SW 1271 (cell line): ENCODE measurements around the gene PRR35.

ENCODE experiments used
- DNase-seq, 2 experiments: peaks; one replicate each; lab custom pipeline; 2025; lab: John Stamatoyannopoulos, UW

The PRR35 gene

DNA sequence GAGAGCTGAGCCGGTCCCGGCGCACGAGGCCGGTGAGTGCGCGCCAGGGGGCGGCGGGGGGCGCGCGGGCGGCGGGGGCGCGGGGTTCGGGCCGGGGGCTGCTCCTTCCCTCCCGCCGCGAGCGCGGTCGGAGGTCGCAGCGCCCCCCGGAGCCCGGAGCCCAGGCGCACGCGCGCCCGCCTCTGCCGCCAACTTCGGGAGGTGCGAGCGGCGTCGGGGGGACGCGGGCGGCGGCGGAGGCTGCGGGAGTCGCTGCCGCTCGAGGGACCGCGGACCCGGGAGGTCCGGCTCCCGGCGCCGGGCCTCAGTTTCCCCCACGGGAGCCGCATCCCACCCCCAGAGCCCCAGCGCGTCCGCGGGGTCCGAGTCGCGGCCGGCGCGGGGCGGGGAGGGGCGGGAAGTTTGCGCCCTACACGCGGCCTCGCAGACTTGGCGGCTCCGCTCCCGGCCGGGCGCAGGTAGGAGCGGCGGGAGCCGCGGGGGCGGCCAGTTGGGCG is at the start of gene PRR35:
Gene PRR35, plus strand, starts transcription at position 191 of the 497 bp plus-strand sequence. CDS start 2,901 bp downstream, outside the sequence.
- no peak for DNase-seq

DNA sequence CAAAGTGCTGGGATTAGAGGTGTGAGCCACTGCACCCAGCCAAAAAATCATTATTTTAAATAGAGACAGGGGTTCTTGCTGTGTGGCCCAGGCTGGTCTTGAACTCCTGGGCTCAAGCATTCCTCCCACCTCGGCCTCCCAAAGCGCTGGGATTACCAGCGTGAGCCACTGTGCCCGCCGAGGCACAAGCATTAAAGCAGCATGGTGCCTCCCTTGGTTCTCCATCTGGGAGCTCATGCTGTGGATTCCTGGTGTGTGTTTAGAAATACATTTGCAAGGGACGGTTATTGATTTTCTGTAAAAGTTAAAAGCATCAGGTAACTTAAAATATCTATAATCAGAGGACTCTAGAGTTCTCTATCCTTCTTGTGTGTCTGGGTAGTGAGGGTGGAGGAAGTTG is 47.4 kb upstream of the PRR35 start:
- DNase-seq, result no peak

DNA sequence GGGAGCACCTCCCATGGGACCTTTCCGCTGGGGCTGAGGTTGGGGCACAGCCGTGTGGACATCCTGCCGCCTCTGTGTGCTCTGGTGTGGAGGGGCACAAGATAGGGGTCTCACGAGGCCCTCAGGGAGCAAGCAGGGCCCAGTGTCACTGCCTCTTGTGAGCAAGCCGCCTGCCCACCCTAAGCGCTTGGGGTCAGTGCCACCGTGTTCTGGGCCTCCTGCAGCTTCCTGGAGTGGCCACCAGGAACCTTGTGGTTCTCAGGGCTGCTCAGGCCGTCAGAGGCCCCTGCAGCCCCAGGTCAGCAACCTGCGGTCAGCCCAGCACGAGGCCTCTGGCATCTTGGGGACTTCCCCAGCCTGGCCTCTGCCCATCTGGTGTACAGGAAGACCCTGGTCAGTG is 46.2 kb upstream of the PRR35 start:
- DNase-seq, result no peak

DNA sequence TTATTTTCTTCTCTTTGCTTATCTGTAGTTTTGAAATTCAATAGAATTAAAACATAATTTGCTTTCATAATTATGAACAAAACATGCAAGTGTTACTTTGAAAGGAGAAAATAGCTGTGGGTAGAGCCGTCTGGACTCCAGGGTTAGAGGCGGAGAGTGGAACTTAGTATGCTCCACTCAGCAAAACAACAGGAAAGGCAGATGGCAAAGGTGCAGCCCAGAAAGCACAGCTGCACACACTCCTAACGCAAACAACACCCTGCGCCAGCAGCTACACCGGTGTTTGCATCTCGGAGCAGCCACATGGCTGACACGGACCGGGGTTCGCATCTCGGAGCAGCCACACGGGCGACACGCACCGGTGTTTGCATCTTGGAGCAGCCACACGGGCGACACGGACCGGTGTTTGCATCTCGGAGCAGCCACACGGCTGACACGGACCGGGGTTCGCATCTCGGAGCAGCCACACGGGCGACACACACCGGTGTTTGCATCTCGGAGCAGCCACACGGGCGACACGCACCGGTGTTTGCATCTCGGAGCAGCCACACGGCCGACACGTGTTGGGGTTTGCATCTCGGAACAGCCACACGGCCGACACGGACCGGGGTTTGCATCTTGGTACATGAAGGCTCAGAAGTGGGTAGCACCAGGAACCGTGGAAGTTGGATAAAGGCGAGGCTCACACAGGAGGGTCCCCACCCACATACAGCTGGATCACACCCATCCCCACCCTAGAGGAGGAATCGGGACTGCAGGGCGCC is 44.8 kb upstream of the PRR35 start:
- no peak for DNase-seq

DNA sequence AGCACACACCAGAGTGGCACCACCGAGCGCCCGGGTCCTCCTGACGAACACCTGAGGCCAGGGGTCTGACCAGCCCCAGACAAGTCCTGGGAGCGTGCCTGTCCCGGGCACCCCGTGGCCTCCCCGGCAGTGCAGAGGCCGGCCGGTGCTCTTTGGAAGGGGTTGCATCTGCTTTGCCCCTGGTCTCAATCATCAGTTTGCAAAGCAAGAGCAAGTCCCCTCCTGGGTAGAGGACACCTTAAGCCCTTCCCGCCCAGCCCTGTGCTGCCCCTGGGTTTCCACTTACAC is 44.3 kb upstream of the PRR35 start:
- DNase-seq, result no peak

DNA sequence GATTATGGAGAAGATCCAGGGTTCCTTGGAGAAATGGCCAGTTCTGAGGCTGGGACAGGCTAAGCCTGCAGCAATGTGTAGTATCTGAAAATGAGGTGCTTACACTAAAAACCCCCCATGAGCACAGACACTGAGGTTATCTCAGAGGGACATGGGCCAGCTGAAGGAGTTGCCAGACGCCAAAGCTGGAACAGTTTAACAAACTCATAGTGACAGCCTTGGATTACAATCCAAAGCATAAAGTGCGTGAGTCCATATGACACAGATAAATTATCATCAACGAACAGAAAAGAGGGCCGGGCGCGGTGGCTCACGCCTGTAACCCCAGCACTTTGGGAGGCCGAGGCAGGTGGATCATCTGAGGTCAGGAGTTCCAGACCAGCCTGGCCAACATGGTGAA is 43.9 kb upstream of the PRR35 start:
- no peak for DNase-seq

DNA sequence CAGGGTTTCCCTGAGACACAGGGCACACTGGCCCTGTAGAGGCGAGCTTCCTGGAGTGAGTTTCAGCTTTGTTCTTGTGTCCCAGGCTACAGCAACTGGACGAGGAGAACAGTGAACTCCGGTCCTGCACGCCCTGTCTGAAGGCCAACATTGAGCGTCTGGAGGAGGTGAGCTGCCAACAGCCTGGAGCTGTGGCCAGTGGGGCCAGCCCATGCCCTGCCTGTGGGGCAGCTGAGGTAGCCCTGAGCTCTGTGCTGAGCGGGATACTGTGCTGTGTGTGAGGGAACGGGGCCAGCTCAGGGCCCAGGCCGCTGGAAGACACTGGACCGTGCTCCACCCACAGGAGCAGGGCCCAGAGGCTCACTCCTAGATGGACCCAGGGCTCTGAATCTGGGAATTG is 41.3 kb upstream of the PRR35 start:
- no peak for DNase-seq

DNA sequence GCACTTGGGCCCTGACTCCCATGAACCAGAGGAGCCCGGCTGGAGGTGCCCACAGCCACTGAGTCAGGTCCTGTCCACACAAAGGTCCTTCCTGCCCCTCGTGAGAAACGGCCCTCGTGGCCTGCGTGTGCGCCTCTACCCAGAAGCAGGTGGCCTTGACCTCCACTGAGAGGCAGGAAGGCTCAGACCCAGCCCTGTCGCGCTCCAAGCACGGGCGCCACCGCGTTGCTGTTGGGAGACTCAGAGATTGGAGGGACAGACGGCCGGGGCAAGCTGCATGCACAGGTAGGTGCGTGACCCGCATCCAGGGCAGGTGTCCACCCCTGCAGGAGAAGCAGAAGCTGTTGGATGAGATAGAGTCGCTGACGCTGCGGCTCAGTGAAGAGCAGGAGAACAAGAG is 40.8 kb upstream of the PRR35 start:
- DNase-seq, result no peak

DNA sequence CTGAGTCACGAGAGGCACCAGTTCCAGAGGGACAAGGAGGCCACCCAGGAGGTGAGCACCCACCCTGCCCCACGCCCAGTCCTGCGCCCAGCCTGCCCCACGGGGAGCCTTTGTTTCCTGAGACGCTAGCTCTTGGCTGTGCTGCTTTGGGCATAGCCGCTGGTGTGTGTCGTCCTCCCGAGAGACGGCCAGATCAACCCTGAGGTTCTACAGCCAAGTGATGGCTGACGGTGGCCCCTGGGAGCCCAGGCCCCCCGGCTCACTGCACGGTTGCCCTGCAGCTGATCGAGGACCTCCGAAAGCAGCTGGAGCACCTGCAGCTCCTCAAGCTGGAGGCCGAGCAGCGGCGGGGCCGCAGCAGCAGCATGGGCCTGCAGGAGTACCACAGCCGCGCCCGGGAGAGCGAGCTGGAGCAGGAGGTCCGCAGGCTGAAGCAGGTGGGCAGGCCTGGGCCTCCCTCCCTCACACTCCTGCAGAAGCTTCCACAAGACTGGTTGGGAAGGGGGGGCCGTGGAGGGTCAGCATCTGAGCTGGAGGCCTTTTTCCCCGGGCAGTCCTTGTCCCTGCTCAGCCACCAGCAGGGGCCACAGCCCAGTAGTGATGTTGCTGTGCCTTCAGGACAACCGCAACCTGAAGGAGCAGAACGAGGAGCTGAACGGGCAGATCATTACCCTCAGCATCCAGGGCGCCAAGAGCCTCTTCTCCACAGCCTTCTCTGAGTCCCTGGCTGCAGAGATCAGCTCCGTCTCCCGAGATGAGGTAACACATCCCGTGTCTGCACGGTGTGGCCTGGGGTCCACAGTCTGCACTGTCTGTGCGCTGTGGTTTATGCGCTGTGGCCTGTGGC is 40.1 kb upstream of the PRR35 start:
- DNase-seq, result no peak

DNA sequence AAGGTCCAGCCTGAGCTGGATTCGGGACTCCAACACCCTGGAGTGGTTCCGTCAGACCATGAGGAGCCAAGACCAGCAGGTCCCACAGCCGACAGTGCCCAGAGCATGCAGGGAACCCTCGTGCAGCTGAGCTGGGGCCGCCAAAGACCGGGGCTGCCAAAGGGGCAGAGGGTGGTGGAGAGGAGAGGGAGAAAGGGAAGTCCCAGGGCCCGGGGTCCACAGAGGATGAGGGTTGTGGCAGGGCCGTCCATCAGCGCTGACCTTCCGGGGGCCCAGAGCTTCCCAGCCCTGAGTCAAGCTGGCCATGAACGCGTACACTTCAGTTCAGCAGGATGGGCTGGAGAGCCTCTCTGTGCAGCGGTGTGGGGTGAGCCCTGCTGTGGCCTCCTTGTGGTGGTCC is 39.3 kb upstream of the PRR35 start:
- DNase-seq, result no peak

DNA sequence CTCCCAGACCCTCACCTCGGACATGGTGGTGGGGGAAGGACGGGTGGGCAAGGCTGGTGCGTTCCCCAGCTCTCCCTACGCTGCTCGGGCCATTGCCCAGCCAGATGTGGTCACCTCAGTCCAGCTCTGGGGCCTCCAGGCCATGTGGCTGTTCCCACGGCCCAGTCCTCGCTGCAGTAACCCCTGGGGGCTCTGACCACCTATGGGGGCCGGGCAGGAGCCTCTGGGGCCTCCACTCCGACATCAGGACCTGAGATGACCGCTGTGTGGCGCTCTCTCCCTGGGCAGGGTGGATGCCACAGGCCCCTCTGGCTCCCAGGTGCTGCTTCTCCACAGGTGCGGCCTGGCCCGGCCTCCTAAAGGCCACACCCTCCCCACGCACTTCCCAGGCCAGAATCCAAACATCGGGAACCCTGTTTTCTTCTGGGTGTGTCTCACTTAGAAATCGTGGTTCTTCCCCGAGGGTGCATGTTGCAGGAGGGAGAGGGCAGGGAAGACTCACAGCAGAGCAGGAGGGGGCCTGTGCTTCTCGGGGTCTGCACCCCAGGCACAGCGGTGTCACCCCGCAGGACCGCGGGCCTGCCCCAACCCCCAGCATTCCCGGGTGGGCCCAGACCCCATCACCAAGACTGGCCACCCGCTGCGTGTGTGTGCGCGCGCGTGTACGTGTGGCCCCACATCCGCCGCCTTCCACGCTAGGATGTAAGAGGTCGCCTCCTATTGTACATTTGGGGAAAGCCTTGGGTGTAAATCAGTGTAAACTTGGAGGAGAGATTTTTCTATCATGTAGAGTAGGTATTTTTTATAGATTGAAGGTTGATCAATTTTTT is 38.6 kb upstream of the PRR35 start:
- DNase-seq, result no peak

DNA sequence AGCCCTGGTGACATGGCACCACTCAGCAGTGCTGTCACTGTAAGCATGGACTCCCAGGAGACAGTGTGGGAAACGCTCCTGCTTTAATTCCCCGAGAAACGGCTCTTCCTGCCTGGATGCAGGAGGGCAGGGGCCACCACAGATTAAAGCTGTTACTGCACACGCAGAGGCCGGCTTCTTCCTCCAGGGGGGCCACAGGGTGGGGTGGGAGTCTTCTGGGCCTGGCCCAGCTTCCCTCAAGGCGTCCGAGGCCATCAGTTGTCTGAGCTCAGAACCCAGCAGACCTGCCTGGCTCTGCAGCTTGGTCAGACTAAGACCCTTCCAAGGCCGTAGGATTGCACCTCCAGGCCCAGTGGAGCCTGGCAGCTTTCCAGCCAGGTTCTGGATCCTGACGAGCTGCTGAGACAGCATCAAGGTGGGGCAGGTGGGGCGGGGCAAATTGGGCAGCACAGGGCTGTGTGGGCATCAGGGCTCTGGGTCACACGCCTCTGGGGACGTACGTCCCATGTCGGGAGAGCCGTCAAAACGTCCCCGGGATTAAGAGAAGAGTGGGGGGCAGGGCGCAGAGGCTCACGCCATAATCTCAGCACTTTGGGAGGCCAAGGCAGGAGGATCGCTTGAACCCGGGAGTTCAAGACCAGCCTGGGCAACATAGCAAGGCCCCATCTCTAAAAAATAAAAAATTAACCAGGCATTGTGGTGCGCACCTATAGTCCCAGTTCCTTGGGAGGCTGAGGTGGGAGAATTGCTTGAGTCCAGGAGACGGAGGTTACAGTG is 37.7 kb upstream of the PRR35 start:
- DNase-seq, result no peak

DNA sequence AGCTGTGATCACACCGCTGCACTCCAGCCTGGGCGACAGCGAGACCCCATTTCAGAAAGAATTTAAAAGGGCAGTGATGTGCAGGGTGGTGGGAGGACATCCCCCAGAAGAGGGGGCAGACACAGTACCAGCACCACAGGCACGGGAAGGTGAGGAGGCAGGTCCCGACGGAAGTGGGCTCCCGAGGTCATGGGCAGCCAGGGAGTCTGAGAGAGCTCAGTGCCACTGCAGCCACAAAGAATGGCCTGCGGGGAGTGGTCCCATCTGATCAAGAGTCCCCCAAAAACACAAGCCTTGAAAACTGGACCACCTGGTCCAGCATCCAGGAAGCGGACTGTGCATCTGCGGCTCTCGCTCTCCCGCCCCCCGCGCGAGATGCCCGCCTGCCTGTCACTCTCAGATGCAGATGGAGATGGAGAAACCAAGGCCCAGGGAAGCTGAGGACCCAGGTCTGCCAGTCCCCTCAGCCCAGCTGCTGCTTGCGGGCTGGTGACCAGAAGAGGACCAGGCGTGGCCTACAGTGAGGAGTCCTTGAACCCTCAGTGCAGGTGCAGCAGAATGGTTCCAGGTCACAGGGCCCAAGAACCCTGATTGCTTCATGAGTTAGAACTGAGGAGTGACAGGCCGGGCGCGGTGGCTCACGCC is 37.0 kb upstream of the PRR35 start:
- DNase-seq, result no peak

DNA sequence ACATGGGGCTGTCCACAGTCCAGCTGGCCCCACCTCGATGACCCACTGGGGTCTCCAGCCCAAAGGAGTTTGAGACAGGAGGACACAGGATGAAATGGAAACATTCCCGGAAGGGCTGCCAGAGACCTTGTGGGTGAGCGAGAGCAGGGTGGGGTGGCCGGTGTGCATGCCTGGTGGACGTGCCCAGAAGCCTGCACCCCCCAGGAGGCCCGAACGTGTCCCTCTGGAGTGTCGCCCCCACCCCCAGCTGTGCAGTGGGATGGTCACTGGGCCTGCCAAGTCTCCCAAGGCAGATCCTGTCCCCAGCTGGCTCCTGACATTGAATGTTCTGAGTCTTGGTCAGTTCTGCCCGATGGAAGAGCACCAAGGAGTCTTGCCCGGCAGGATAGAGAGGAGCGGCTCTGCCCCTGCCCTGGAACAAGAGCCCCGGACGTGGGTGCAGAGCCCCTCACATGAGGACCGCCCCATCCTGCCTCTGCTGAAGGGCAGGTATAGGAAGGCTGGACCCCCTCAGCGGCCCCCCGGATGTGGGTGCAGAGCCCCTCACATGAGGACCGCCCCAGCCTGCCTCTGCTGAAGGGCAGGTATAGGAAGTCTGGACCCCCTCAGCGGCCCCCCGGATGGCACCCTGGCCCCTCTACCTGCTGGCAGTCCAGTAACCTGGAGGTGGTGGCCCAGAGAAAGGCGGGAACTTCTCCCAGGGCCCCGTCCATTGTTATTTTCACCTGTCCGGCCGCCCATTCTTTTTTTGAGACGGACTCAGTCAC is 35.7 kb upstream of the PRR35 start:
- DNase-seq, result no peak

DNA sequence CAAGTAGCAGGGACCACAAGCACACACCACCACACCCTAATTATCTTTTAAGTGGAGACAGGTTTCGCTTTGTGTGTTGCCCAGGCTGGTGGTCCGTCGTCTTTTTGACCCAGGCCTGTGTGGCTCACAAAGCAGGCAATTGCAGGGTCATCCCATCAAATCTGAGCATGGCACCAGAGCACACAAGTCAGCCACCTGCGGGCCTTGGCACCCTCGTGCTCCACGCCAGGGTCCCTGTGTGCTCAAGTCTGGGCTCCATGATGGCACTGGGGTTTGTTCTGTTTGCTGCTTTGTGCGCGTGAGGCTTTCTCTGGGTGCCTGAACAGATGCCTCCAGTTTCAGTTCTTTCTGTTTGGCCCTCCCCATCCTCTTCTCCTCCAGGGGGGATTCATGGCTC is 35.1 kb upstream of the PRR35 start:
- no peak for DNase-seq

DNA sequence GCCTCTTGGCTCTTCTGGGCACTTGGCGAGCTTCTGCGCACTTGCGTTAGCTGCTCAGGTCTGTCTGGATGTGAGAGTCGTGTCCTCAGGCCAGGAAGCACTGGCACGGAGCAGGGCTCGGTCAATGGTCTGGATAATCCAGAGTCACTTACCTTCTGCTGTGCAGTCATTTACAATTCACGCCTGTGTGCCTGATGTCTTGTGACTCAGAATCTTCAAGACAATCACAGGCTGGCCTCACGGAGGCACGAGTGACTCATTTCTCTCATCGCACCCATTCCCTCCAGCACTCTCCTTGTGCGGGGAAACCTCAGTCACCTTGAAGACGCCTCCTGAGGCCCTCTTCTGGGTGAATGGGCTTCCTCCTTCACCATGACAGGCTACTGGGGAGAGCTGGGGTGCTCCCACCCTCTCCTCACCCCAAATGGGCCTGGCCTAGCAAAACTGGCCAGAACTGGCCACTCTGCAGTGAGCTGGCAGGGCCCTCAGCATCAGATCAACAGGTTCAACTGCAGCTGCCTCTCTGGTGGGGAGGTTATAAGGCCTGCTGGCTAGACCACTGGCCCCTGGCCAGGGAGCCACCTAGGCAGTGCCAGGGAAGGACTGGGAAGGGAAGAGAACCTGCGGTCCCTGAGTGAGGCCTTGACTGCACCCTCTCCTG is 34.5 kb upstream of the PRR35 start:
- peak; percentile 47 to 74 for DNase-seq

DNA sequence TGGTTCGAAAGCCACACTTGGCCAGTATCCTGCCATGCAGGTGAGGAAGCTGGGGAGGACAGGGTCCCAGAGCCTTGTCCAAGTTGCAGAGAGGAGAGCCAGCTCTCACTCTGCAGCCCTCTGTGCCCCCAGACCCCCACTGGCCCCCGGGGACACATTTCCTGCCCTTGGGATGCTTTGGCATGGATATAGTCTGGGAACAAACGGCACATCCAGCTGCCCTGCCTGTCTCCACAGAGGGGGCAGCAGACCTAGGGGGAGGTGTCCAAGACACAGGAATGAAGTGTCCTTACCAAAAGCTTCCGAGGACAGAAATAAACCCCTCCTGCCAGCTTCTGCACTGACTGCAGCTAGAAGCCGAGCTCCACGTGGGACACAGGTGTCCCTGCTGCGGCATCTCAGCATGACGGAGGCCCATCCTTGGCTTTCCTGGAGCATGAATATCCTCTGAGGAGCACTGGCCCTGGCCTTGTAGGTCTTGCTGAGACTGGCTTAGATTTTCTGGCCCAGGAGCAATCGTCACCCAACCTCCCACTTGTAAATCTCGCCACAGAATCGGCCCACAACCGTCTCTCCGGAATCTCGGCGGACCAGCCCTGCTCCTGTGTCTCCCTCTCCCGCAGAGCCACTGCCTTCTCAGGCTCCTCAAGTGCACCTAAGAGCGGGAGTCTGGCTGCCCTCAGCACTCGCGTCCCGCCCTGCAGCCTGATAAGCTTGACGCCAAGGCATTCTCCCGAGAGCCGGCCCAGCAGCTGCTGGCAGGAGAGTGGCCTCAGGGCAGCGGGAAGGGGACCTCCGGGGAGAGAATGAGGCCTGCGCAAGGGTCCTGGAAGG is 33.8 kb upstream of the PRR35 start:
- peak in 1 of 2 experiments; percentile 5 for DNase-seq

DNA sequence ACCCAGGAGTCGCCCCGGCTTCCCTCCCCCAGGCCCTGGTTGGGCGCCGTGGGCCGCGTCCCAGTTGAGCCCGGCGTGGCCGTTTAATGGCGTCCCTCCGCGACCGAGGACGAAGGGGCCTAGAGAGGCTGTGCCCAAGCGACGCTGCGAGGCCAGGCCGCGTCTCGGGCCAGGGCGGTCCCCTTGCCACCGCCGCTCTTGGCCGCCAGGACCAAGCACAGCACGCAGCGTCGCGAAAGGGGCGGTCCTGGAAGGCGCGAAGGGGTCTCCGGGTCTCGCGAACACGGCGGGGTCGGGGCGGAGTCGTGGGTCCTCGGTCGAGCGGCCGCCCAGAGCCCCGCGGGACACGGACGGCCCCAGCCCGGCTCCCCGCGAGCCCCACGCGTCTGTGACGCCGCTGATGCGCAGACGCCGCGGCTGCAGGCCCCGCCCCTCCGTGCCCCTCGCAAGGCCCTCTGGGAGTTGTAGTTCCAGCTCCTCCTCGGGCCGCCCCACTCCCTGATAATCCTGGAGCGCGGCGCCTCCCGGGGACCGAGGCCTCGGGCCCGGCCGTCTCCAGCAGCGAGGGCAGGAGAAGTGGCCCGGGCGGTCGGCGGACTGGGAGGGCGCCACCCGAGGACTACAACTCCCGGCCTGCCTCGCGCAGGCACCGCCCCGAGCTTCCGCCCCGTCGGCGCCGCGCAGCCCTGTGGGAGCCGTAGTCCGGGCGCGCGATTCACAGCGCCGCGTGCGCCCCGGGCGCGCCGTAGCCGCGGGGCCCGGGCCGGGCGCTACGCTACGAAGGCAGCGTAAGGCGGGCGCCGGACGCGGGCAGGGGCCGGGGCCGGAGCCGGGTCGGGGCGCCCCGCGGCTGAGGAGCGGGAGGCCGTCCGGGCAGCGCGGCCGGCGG is 32.9 kb upstream of the PRR35 start, which contains the start of gene CAPN15:
Gene CAPN15, plus strand, starts transcription at position 698 of the 889 bp plus-strand sequence. CDS start 19,127 bp downstream, outside the sequence.
- peak; percentile 47 to 67 for DNase-seq
